Trophoblast cell (in vitro differentiated cells and primary cell): ENCODE measurements around the gene TRIM56.
"Not testable (repeated sequence)": the region's sequence is repeated elsewhere in the genome, so short reads cannot be mapped to it uniquely, and the experiment has no call there.

ENCODE experiments used
- DNase-seq, 2 donors: peaks; one replicate each; pipeline ENCODE4 v3.0.0-alpha.2; 2016
- H2AFZ ChIP-seq: 2 replicates; pipeline ENCODE4 v1.6.1; 2013; ENCODE audit warnings: low read length, moderate library complexity, mild to moderate bottlenecking; ENCODE audit not compliant: insufficient read depth, poor library complexity
- H2AK5ac ChIP-seq: 2 replicates; pipeline ENCODE4 v1.6.1; 2013; ENCODE audit warnings: mild to moderate bottlenecking, low read length
- H2BK120ac ChIP-seq: 2 replicates; pipeline ENCODE4 v1.6.1; 2013; ENCODE audit warnings: low read length, mild to moderate bottlenecking, moderate library complexity; ENCODE audit not compliant: insufficient read depth, poor library complexity
- H2BK12ac ChIP-seq: 2 replicates; pipeline ENCODE4 v1.6.1; 2013; ENCODE audit warnings: mild to moderate bottlenecking, low read length, moderate library complexity
- H2BK5ac ChIP-seq: 2 replicates; pipeline ENCODE4 v1.6.1; 2013; ENCODE audit warnings: low read length, low read depth, moderate library complexity, mild to moderate bottlenecking; ENCODE audit not compliant: poor library complexity
- H3K14ac ChIP-seq: 2 replicates; pipeline ENCODE4 v1.6.1; 2013; ENCODE audit warnings: mild to moderate bottlenecking, low read length
- H3K18ac ChIP-seq: 2 replicates; pipeline ENCODE4 v1.6.1; 2013; ENCODE audit warnings: mild to moderate bottlenecking, low read length
- H3K23ac ChIP-seq: 2 replicates; pipeline ENCODE4 v1.6.1; 2013; ENCODE audit warnings: low read length
- H3K27ac ChIP-seq: 2 replicates; pipeline ENCODE4 v1.5.1; 2013; ENCODE audit warnings: low read depth, mild to moderate bottlenecking, inconsistent platforms, low read length, moderate library complexity
- H3K27me3 ChIP-seq: 2 replicates; pipeline ENCODE4 v1.6.1; 2013; ENCODE audit warnings: inconsistent platforms, mild to moderate bottlenecking, low read length, moderate library complexity; ENCODE audit not compliant: insufficient read depth
- H3K36me3 ChIP-seq, 2 experiments: 1 replicate in 1 of 2; 2 replicates in 1 of 2; pipeline ENCODE4 v1.6.1; 2013; ENCODE audit warnings: low read length in 2 of 2, mild to moderate bottlenecking in 2 of 2, moderate library complexity in 1 of 2; ENCODE audit not compliant: insufficient read depth in 2 of 2, control insufficient read depth in 1 of 2
- H3K4ac ChIP-seq: 2 replicates; pipeline ENCODE4 v1.6.1; 2013; ENCODE audit warnings: low read depth, mild to moderate bottlenecking, low read length, moderate library complexity
- H3K4me1 ChIP-seq, 2 experiments: 1 replicate in 1 of 2; 2 replicates in 1 of 2; pipeline ENCODE4 v1.6.1; 2013; ENCODE audit warnings: low read length in 2 of 2, mild to moderate bottlenecking in 2 of 2, moderate library complexity in 1 of 2; ENCODE audit not compliant: insufficient read depth in 2 of 2, control insufficient read depth in 1 of 2
- H3K4me2 ChIP-seq: 2 replicates; pipeline ENCODE4 v1.6.1; 2013; ENCODE audit warnings: inconsistent platforms, mild to moderate bottlenecking, low read length, moderate library complexity
- H3K4me3 ChIP-seq: 2 replicates; pipeline ENCODE4 v1.5.1; 2013; ENCODE audit warnings: mild to moderate bottlenecking, low read depth, low read length, inconsistent platforms
- H3K79me1 ChIP-seq: one replicate; pipeline ENCODE4 v1.6.1; 2013; ENCODE audit warnings: low read length
- H3K79me2 ChIP-seq: 2 replicates; pipeline ENCODE4 v1.6.1; 2013; ENCODE audit warnings: low read length, mild to moderate bottlenecking; ENCODE audit not compliant: control insufficient read depth, insufficient read depth, poor library complexity
- H3K9ac ChIP-seq: 2 replicates; pipeline ENCODE4 v1.6.1; 2013; ENCODE audit warnings: mild to moderate bottlenecking, low read length
- H3K9me3 ChIP-seq: 2 replicates; pipeline ENCODE4 v1.6.1; 2013; ENCODE audit warnings: low read depth, mild to moderate bottlenecking, control low read depth, inconsistent platforms, low read length; ENCODE audit not compliant: insufficient read depth
- H4K12ac ChIP-seq: 2 replicates; pipeline ENCODE4 v1.6.1; 2013; ENCODE audit warnings: low read depth, mild to moderate bottlenecking, low read length, moderate library complexity
- H4K8ac ChIP-seq: 2 replicates; pipeline ENCODE4 v1.6.1; 2013; ENCODE audit warnings: low read depth, mild to moderate bottlenecking, low read length, moderate library complexity
- H4K91ac ChIP-seq: one replicate; pipeline ENCODE4 v1.6.1; 2013; ENCODE audit warnings: low read depth, mild to moderate bottlenecking, low read length, moderate library complexity
- WGBS: extraction: QIAGEN DNeasy Blood & Tissue Kit; methylation state at CpG from one replicate; pipeline ENCODE4 v1.1.7; 2013; ENCODE audit warnings: missing lambda C conversion rate; ENCODE audit not compliant: insufficient read length, insufficient coverage; ENCODE audit errors: extremely low coverage; 5-methylcytosine and 5-hydroxymethylcytosine counted together

TRIM56 gene

GRCh38 chr7:101127460-101128039 lies 42.3 kb downstream of the TRIM56 start:
- Histone ChIP-seq H2AK5ac (no peak overlapping the region), H2BK12ac (peak overlapping the region; percentile 78), H4K8ac (peak overlapping the region; percentile 75), H3K4me2 (peak overlapping the region; percentile 51), H3K14ac (no peak overlapping the region), H4K91ac (peak overlapping the region; percentile 52), H3K23ac (no peak overlapping the region), H2AFZ (no peak overlapping the region), H4K12ac (no peak overlapping the region), H3K27me3 (no peaks in the 10 kb centered on the region), H3K27ac (peak overlapping the region; percentile 49), H3K79me2 (peaks cover 7% of the 10 kb centered on the region), H3K9ac (no peak overlapping the region), H3K4me1 (peaks cover 31 to 45% of the 10 kb centered on the region in 2 experiments), H3K9me3 (peaks cover 4% of the 10 kb centered on the region), H3K4ac (no peak overlapping the region), H2BK120ac (peak overlapping the region; percentile 47), H3K4me3 (peak overlapping the region; percentile 53), H2BK5ac (peak overlapping the region; percentile 42), H3K36me3 (peaks cover 9 to 14% of the 10 kb centered on the region in 2 experiments), H3K79me1 (peaks cover 36% of the 10 kb centered on the region), H3K18ac (peak overlapping the region; percentile 91)
- DNase-seq: peak in 1 of 2 donors; percentile 26
- WGBS: no CpG with 5 or more reads among the region's 3 CpGs

- Histone ChIP-seq H2BK5ac (no peak overlapping the region), H3K4me2 (peak overlapping the region; percentile 46), H4K12ac (no peak overlapping the region), H3K18ac (peak overlapping the region; percentile 26), H3K23ac (no peak overlapping the region), H3K27me3 (no peaks in the 10 kb centered on the region), H3K79me1 (peaks cover 29% of the 10 kb centered on the region), H3K4ac (no peak overlapping the region), H2BK120ac (no peak overlapping the region), H4K8ac (no peak overlapping the region), H3K14ac (peak overlapping the region; percentile 10), H2AFZ (no peak overlapping the region), H3K27ac (no peak overlapping the region), H3K9ac (no peak overlapping the region), H2BK12ac (no peak overlapping the region), H2AK5ac (peak overlapping the region; percentile 16), H3K36me3 (peaks cover 11 to 14% of the 10 kb centered on the region in 2 experiments), H3K4me1 (peaks cover 27 to 41% of the 10 kb centered on the region in 2 experiments), H3K4me3 (peak overlapping the region; percentile 26), H4K91ac (peak overlapping the region; percentile 11), H3K79me2 (peaks cover 7% of the 10 kb centered on the region), H3K9me3 (peaks cover 4% of the 10 kb centered on the region)
- no CpG with 5 or more reads among the region's 14 CpGs for WGBS
- DNase-seq: peak; percentile 49 to 52
These were observed 43.0 kb downstream of the TRIM56 start for GRCh38 chr7:101128040-101128834.

GRCh38 chr7:101129603-101130117 lies 44.4 kb downstream of the TRIM56 start:
- Histone ChIP-seq H3K4ac (no peak overlapping the region), H2AK5ac (no peak overlapping the region), H3K4me3 (no peak overlapping the region), H2BK5ac (no peak overlapping the region), H2BK120ac (no peak overlapping the region), H3K27me3 (no peaks in the 10 kb centered on the region), H3K9ac (no peak overlapping the region), H3K36me3 (peaks cover 19 to 22% of the 10 kb centered on the region in 2 experiments), H2BK12ac (no peak overlapping the region), H4K8ac (no peak overlapping the region), H3K27ac (no peak overlapping the region), H3K18ac (no peak overlapping the region), H3K9me3 (peaks cover 7% of the 10 kb centered on the region), H3K4me2 (no peak overlapping the region), H3K79me2 (peaks cover 7% of the 10 kb centered on the region), H4K12ac (no peak overlapping the region), H3K4me1 (peaks cover 19 to 29% of the 10 kb centered on the region in 2 experiments), H3K23ac (no peak overlapping the region), H3K79me1 (peaks cover 23% of the 10 kb centered on the region), H2AFZ (no peak overlapping the region), H4K91ac (no peak overlapping the region), H3K14ac (no peak overlapping the region)
- no CpG with 5 or more reads among the region's 3 CpGs for WGBS
- no peak for DNase-seq

GRCh38 chr7:101132626-101133600 lies 47.6 kb downstream of the TRIM56 start:
- H4K8ac ChIP-seq, H3K9ac ChIP-seq, H3K27me3 ChIP-seq, H3K18ac ChIP-seq, H2BK12ac ChIP-seq, H3K79me2 ChIP-seq, H2AFZ ChIP-seq, H3K9me3 ChIP-seq, H2BK5ac ChIP-seq, H2BK120ac ChIP-seq, H3K4me2 ChIP-seq, H4K91ac ChIP-seq, H4K12ac ChIP-seq, H3K27ac ChIP-seq, H3K79me1 ChIP-seq, H3K14ac ChIP-seq, H3K23ac ChIP-seq, H3K4me3 ChIP-seq, H2AK5ac ChIP-seq, H3K4ac ChIP-seq: not testable (repeated sequence)
- no CpG with 5 or more reads among the region's 18 CpGs for WGBS
- H3K4me1 ChIP-seq: peaks cover 3 to 11% of the 10 kb centered on the region in 2 experiments
- peaks cover 34 to 35% of the 10 kb centered on the region in 2 experiments for H3K36me3 ChIP-seq
- peak; percentile 60 to 61 for DNase-seq
